ENCODE data around the gene GMDS. TPM values are rescaled to one million over a fixed set of nuclear protein-coding genes. Genes with fewer than 3 reads are reported as not detected.

Gene GMDS
- total RNA-seq (10 to 100 TPM; 11.4 to 12.8 TPM), polyA plus RNA-seq (10 to 100 TPM; 22.3 to 25.0 (median 24.1) TPM), total RNA-seq (9.2 to 24.7 (median 13.3) reads per million in 6 experiments)

GRCh38 chr6:2245103-2245876, at the start of gene GMDS:
TSS of gene GMDS (minus strand) at chr6:2245605.
- Mint-ChIP-seq H3K4me3 (peak within 1 kb of the TSS; percentile 87 to 97 (median 92)), H3K4me1 (peaks cover 28 to 75% (median 60%) of the 10 kb centered on the region in 4 donors), H3K36me3 (peaks cover 0 to 11% (median 2%) of the 10 kb centered on the region in 3 donors), H3K27ac (peak within 1 kb of the TSS; percentile 87 to 97 (median 96)), H3K9me3 (no peaks in the 10 kb centered on the region), H3K27me3 (no peaks in the 10 kb centered on the region)
- ATAC-seq (peak; percentile 88 to 89), DNase-seq (peak; percentile 70 to 85 (median 80))
- POLR2A ChIA-PET: no interaction called here

DNA sequence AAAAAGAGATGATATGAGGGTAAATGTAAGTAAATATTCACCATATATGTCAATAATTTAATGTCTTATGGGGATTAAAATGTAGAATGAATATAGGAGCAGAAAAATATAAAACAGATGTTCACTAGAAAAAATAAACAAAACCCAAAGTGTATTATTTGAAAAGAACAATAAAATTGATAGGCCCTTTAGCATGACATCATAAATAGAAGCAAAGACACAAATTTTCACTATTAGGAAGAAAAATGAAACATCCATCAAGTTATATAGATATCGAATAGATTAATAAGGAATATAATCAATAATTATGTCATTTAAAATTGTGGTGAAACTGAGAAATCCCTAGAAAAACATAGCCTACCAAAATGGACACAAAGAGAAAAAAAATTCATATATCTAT, 40.1 kb upstream of the GMDS start:
- H3K4me1 Mint-ChIP-seq: peaks cover 0 to 2% (median 0%) of the 10 kb centered on the region in 4 donors
- H3K27me3 Mint-ChIP-seq: no peaks in the 10 kb centered on the region
- peaks cover 17 to 81% (median 57%) of the 10 kb centered on the region in 9 donors for H3K9me3 Mint-ChIP-seq
- POLR2A ChIA-PET: no interaction called here
- H3K27ac Mint-ChIP-seq: no peak overlapping the region
- peaks cover 28 to 55% (median 53%) of the 10 kb centered on the region in 3 donors for H3K36me3 Mint-ChIP-seq
- ATAC-seq: no peak
- no peak for DNase-seq
- no peak overlapping the region for H3K4me3 Mint-ChIP-seq

DNA sequence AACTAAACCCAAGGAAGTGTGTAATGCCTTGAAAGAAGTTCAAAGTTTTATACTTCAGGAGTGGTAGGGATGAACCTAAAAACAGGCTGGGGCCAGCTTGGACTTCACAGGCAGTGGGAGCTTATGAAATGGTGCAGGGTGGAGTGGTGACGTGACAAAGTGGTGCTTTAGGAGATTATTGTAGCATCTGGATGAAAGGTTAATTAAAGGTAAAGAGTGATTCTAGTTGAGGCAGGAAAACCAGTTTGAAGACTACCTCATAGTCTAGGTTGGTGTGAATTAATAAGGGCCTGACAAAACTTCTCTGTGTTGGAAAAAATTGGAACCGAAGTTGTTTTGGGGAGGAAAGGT, 30.5 kb upstream of the GMDS start:
- no peak for DNase-seq

GRCh38 chr6:2274981-2275891, 29.8 kb upstream of the GMDS start:
- H3K36me3 Mint-ChIP-seq: peaks cover 74 to 91% (median 79%) of the 10 kb centered on the region in 3 donors
- POLR2A ChIA-PET: no interaction called here
- no peak for DNase-seq
- H3K27ac Mint-ChIP-seq: peak overlapping the region in 2 of 10 donors; percentile 29 to 48
- H3K27me3 Mint-ChIP-seq: no peaks in the 10 kb centered on the region
- no peak for ATAC-seq
- no peak overlapping the region for H3K4me3 Mint-ChIP-seq
- H3K4me1 Mint-ChIP-seq: peaks cover 0 to 6% (median 0%) of the 10 kb centered on the region in 4 donors
- peaks cover 0 to 80% (median 26%) of the 10 kb centered on the region in 9 donors for H3K9me3 Mint-ChIP-seq

More for the DNA sequence above, 30.5 kb upstream of the GMDS start:
- Mint-ChIP-seq H3K27me3 (no peaks in the 10 kb centered on the region), H3K36me3 (peaks cover 74 to 91% (median 79%) of the 10 kb centered on the region in 3 donors), H3K27ac (peak overlapping the region in 1 of 10 donors; percentile 48), H3K9me3 (peaks cover 0 to 87% (median 31%) of the 10 kb centered on the region in 9 donors), H3K4me1 (peaks cover 0 to 6% (median 0%) of the 10 kb centered on the region in 4 donors), H3K4me3 (no peak overlapping the region)
- ATAC-seq: no peak
- POLR2A ChIA-PET: no interaction called here

- peaks cover 0 to 3% (median 0%) of the 10 kb centered on the region in 4 donors for H3K4me1 Mint-ChIP-seq
- H3K27me3 Mint-ChIP-seq: no peaks in the 10 kb centered on the region
- peak overlapping the region in 1 of 10 donors; percentile 2 for H3K27ac Mint-ChIP-seq
- ATAC-seq: no peak
- H3K9me3 Mint-ChIP-seq: peaks cover 0 to 55% (median 12%) of the 10 kb centered on the region in 9 donors
- no peak overlapping the region for H3K4me3 Mint-ChIP-seq
- no peak for DNase-seq
- H3K36me3 Mint-ChIP-seq: peaks cover 67 to 84% (median 76%) of the 10 kb centered on the region in 3 donors
- POLR2A ChIA-PET: no interaction called here
Measured at GRCh38 chr6:2272696-2273095, 27.3 kb upstream of the GMDS start.

DNA sequence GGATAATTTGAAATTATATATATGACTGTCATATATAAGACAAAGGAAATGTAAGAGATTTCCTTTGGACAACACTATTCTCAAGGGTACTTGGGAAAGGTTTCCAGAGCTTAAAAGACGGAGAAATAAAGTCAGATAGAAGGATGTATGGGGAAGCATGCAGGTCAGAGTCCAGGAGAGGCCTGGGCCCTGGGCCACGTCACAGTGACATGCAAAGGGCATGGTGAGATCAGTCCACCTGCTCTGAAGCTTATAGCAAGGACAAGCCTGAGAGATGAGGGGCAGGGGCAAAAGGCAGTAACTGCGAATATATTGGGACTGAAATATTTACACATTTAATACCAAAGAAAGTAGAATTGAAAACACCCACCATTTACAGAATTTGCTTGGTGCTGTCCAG, 24.6 kb upstream of the GMDS start:
- Mint-ChIP-seq H3K4me1 (peaks cover 0 to 4% (median 0%) of the 10 kb centered on the region in 4 donors), H3K4me3 (no peak overlapping the region), H3K27me3 (no peaks in the 10 kb centered on the region), H3K27ac (peak overlapping the region in 2 of 10 donors; percentile 8 to 30), H3K36me3 (peaks cover 50 to 76% (median 73%) of the 10 kb centered on the region in 3 donors), H3K9me3 (peaks cover 0 to 32% (median 1%) of the 10 kb centered on the region in 9 donors)
- POLR2A ChIA-PET: no interaction called here
- DNase-seq (no peak), ATAC-seq (no peak)

- H3K27ac Mint-ChIP-seq: no peak overlapping the region
- H3K36me3 Mint-ChIP-seq: peaks cover 23 to 66% (median 62%) of the 10 kb centered on the region in 3 donors
- peaks cover 0 to 4% (median 0%) of the 10 kb centered on the region in 9 donors for H3K9me3 Mint-ChIP-seq
- ATAC-seq (no peak), DNase-seq (no peak)
- no peak overlapping the region for H3K4me3 Mint-ChIP-seq
- no peaks in the 10 kb centered on the region for H3K27me3 Mint-ChIP-seq
- peaks cover 0 to 4% (median 0%) of the 10 kb centered on the region in 4 donors for H3K4me1 Mint-ChIP-seq
- POLR2A ChIA-PET: no interaction called here
Measured at GRCh38 chr6:2266841-2267240, 21.4 kb upstream of the GMDS start.

GRCh38 chr6:2266031-2266795, 20.8 kb upstream of the GMDS start:
- no peak overlapping the region for H3K4me3 Mint-ChIP-seq
- H3K9me3 Mint-ChIP-seq: peaks cover 0 to 3% (median 0%) of the 10 kb centered on the region in 9 donors
- no peak overlapping the region for H3K27ac Mint-ChIP-seq
- H3K27me3 Mint-ChIP-seq: no peaks in the 10 kb centered on the region
- ATAC-seq (no peak), DNase-seq (no peak)
- H3K4me1 Mint-ChIP-seq: peaks cover 0 to 6% (median 2%) of the 10 kb centered on the region in 4 donors
- H3K36me3 Mint-ChIP-seq: peaks cover 23 to 62% (median 56%) of the 10 kb centered on the region in 3 donors
- POLR2A ChIA-PET: no interaction called here

- H3K4me3 Mint-ChIP-seq: no peak overlapping the region
- peaks cover 0 to 1% (median 0%) of the 10 kb centered on the region in 9 donors for H3K9me3 Mint-ChIP-seq
- POLR2A ChIA-PET: no interaction called here
- H3K27ac Mint-ChIP-seq: no peak overlapping the region
- DNase-seq (no peak), ATAC-seq (no peak)
- peaks cover 0 to 6% (median 3%) of the 10 kb centered on the region in 4 donors for H3K4me1 Mint-ChIP-seq
- peaks cover 10 to 54% (median 44%) of the 10 kb centered on the region in 3 donors for H3K36me3 Mint-ChIP-seq
- no peaks in the 10 kb centered on the region for H3K27me3 Mint-ChIP-seq
Measured at GRCh38 chr6:2264932-2265331, 19.5 kb upstream of the GMDS start.

GRCh38 chr6:2263896-2264295, 18.5 kb upstream of the GMDS start:
- H3K4me1 Mint-ChIP-seq: peaks cover 0 to 13% (median 3%) of the 10 kb centered on the region in 4 donors
- DNase-seq (no peak), ATAC-seq (no peak)
- no peak overlapping the region for H3K27ac Mint-ChIP-seq
- H3K36me3 Mint-ChIP-seq: peaks cover 11 to 57% (median 39%) of the 10 kb centered on the region in 3 donors
- POLR2A ChIA-PET: no interaction called here
- H3K27me3 Mint-ChIP-seq: no peaks in the 10 kb centered on the region
- no peak overlapping the region for H3K4me3 Mint-ChIP-seq
- H3K9me3 Mint-ChIP-seq: peaks cover 0 to 1% (median 0%) of the 10 kb centered on the region in 9 donors

GRCh38 chr6:2259574-2259973, 14.2 kb upstream of the GMDS start:
- H3K27me3 Mint-ChIP-seq: no peaks in the 10 kb centered on the region
- H3K4me3 Mint-ChIP-seq: no peak overlapping the region
- H3K9me3 Mint-ChIP-seq: peaks cover 0 to 9% (median 0%) of the 10 kb centered on the region in 9 donors
- H3K36me3 Mint-ChIP-seq: peaks cover 32 to 55% (median 52%) of the 10 kb centered on the region in 3 donors
- H3K4me1 Mint-ChIP-seq: peaks cover 0 to 13% (median 5%) of the 10 kb centered on the region in 4 donors
- DNase-seq (no peak), ATAC-seq (no peak)
- POLR2A ChIA-PET: interaction anchor here (0.7 kb wide), 1 partner anchor 101 kb away, joined by 3 read pairs; no protein-coding TSS in a partner anchor
- no peak overlapping the region for H3K27ac Mint-ChIP-seq

GRCh38 chr6:2259002-2259494, 13.6 kb upstream of the GMDS start:
- no peak overlapping the region for H3K27ac Mint-ChIP-seq
- H3K9me3 Mint-ChIP-seq: peaks cover 0 to 10% (median 0%) of the 10 kb centered on the region in 9 donors
- POLR2A ChIA-PET: no interaction called here
- H3K27me3 Mint-ChIP-seq: no peaks in the 10 kb centered on the region
- H3K4me3 Mint-ChIP-seq: no peak overlapping the region
- DNase-seq: no peak
- peaks cover 35 to 54% (median 52%) of the 10 kb centered on the region in 3 donors for H3K36me3 Mint-ChIP-seq
- ATAC-seq: no peak
- H3K4me1 Mint-ChIP-seq: peaks cover 0 to 13% (median 5%) of the 10 kb centered on the region in 4 donors

Data from naive thymus-derived CD8-positive, alpha-beta T cell (primary cell).